GM19193 (cell line): ENCODE data around the gene PDE4D.

ENCODE experiments used
- POLR2A ChIP-seq: IDR thresholded peaks from 4 replicates; pipeline ENCODE4 v1.6.1; 2011; ENCODE audit not compliant: insufficient read depth, insufficient read length; ENCODE audit errors: extremely low read depth

PDE4D gene

DNA sequence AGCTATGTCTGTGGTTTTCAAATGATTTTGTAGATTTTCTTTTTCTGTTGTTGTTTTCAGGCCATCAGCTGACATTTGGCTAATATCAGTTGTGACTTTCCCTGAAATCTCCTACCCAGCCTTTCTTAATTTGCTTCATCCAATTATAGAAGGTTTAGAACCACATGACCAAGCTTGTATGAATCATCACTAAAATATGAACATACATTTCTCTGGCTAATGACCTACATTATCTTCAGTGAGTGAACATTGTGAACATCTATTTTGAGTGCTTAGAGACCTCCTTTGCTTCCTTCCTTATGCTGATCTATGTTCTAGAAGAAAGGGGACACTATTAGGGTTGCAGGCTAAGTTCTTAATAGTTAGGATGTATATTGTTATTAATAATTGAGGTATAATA is 778.2 kb downstream of the PDE4D start:
- TF ChIP-seq POLR2A = no peak

DNA sequence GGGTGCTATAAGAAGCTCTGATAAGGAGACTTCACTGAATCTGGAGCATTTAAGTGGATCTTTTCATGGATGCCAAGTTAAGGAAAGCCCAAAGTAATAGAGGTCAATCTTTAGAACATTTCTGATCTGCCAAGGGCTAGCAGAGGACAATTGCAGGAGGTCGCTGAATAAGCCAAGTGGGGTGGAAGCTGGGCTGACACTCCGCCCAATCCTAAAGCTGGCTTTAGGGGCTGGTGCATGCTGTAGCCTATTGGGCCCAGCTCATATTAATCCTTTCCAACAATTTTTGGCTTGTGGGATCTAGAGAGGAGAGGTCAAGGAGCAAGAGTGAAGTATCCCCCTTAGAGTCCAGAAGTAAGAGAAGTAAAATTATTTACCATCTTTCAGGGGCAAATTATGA is 784.1 kb downstream of the PDE4D start:
- TF ChIP-seq POLR2A = no peak

GRCh38 chr5:59107692-59108091 is 785.8 kb downstream of the PDE4D start:
- TF ChIP-seq POLR2A = no peak

DNA sequence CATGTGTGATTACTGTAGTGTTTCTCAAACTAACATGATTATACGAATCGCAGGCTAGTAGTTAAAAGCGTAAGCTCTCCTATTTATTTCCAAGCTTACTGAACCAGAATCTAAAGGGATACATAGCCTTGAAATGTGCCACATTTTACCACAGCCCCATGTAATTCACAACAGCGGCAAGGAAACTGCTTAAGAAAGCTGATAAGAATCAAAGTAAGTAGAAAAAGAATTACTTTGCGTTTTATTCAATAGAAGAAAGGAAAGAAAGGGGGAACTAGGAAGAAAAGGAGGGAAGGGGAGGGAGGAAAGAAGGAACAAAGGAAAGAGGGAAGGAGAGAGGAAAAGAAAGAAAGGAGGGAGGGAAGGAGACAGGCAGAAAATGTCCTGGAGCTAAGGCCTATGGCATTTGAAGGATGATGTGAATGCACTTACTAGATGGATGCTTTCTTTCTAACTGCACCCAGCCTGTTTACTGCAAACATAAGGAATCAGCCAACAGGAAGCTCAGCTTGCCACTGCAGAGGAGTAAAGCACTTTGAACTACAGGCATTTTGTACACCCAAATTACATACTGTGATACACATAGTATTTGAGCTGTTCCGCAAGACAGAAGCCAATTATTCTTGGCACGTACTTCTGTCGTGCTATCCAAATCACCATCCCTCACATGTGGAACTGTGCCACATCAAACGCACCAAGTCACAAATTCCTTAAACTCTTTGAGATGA is 789.0 kb downstream of the PDE4D start:
- TF ChIP-seq POLR2A = no peak

DNA sequence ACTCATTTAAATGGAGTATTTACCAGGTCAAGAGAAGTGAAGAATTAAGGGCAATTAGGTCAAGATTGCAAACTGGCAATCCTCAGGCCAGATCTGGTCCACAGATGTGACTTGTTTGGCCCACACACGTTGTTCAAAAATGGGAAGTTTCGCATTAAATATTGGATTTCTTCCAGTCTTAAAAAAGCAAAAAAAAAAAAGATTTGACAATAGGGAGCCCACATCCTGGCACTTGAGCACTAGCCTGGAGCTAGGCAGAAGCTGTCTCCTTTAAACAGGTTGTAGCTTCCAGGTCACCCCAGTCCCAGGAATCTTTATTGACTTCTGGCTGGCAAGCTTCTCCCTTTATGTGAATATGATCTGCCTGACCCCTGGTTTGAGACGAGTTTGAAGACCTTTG is 790.2 kb downstream of the PDE4D start:
- TF ChIP-seq POLR2A = no peak

DNA sequence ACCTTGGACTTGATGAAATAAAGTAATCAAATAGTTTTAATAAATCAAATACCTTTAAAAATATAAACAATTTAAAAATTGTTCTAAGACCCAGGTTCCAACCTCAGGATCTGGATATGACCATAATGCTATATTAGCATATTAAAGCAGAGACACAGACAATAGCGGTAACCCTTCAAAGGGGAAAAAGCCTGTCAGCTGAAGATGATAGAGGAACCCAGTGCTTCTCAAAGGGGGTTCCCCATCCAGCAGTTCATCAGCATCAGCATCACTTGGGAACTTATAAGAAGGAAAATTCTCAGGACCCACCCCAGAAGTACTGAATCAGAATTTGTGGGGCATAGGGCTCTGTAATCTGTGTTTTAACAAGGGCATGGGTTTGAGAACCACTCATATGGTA is 791.1 kb downstream of the PDE4D start:
- no peak for TF ChIP-seq POLR2A

- no peak for TF ChIP-seq POLR2A
Measured at GRCh38 chr5:59100875-59101274, 792.7 kb downstream of the PDE4D start.

DNA sequence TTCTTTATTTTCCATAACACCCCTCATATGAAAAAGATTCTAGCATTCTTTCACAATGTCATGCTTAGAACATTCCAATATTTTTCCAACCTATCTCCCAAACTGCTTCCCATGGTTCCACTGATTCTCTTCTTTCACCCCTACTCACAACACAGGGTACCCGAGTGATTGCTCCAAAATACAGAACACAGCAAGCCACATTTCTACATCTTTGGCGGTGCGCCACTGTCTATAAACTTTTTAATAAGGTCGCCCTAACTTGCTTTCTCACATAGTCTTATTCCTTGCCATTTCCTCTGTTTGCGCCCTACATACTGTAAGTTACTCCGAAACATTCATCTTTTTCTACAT is 793.6 kb downstream of the PDE4D start:
- TF ChIP-seq POLR2A = no peak

DNA sequence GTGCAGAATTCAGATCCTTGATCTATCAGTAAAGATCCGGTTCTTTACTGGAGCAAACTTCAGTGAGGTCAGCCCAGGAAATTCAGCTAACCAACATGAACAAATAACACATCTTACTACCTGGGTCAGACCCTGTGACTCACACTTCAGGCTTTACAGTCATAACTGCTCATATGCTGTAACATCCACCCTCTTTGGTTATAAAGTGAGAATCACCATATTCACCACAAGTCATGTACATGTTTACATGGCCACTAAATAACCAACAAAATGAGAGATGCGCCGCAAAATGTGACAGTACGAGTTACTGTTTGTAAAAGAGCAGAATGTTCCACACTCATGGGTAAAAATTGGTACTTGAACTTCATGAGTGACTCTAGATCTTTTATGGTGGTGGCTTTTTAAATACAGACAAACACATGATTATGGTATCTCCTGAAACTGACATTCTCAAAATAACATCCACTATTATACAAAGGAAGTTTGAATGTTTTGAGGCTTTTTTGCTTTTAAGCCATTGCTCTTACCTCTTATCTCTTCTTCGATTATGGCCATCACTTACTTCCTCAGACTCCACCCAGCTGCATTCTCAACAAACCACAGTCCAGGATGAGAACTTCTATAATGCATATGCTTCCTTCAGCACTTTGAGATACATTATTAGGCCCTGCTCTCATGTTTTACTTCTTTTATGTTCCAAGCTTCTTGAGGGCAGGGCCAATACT is 794.1 kb downstream of the PDE4D start:
- TF ChIP-seq POLR2A = no peak

- TF ChIP-seq POLR2A = no peak
Measured at GRCh38 chr5:59098743-59099142, 794.8 kb downstream of the PDE4D start.

- TF ChIP-seq POLR2A = no peak
Measured at GRCh38 chr5:59097712-59098111, 795.8 kb downstream of the PDE4D start.

- no peak for TF ChIP-seq POLR2A
Measured at GRCh38 chr5:59097116-59097515, 796.4 kb downstream of the PDE4D start.

DNA sequence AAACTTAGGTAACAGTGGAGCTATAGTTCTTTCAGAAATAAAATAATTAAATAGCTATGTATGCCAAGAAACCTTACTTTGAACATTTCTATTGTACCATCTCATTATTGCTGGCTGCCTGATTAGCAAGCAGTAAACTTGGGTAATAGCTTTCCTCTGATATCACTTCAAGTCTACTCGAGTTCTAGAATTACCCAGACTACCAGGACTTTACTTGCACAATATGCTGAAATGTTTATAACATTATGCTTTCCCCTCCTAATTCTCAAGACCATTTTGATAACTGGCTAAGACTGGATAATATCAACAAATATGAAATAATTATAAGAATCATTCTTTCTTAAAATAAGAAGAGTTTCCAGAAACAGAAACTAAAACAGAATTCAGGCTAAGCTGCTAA is 798.0 kb downstream of the PDE4D start:
- TF ChIP-seq POLR2A = no peak

DNA sequence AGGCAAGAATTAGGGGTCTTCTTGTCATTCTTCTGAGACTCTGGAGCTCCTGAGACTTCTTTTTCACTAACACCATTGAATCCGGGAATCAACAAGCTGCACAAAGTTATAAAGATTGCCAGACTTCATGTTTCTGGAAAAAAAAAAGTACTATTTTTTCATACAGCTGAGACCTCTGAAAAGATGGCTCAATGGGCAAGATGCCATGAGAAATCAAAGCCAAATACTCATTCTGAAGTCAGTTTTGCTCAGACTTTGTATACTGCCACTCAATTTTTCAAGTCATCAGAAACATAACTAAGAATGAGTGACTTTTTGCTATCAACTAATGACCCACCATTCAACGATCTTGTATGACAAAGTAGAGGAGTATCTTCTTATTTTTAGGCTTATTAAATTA is 798.7 kb downstream of the PDE4D start:
- no peak for TF ChIP-seq POLR2A

DNA sequence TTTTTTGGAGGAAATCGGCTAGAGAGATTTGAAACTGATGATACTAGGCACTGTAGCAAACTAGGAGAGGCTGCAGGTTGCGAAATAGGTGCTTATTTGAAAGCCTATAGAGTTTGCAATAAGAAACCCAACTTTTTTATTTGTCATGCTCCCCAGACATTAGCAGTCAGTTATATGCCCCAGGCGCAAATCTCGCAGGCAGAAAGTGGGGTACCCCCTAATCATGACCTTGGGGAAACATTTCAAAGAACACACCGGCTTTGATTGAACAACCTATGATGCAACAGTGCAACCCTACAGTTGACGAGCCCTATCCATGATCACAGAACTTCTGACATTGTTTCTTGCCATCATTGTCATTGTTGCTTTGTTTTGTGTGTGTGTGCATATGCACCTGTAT is 800.2 kb downstream of the PDE4D start:
- TF ChIP-seq POLR2A = no peak

- TF ChIP-seq POLR2A = no peak
Measured at GRCh38 chr5:59092758-59093157, 800.8 kb downstream of the PDE4D start.

DNA sequence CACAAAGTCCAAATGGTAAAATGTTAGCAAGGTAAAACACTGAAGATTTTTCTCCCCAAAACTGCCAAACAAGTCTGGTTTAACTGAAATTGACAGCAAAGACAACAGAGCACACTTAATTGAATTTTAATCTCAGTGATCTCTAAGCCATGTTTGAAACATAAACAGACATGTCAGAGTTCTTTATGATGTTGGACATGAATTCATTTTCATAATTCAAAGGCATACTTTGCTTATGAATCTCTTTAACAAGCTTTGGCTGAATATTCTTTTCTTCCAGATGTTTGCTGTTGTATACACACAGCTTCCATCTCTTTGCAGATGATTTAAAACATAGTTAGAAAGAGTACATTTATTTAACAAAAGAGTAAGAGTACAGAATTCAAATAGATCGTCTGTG is 801.6 kb downstream of the PDE4D start:
- TF ChIP-seq POLR2A = no peak

GRCh38 chr5:59090323-59090722 is 803.2 kb downstream of the PDE4D start:
- TF ChIP-seq POLR2A = no peak

DNA sequence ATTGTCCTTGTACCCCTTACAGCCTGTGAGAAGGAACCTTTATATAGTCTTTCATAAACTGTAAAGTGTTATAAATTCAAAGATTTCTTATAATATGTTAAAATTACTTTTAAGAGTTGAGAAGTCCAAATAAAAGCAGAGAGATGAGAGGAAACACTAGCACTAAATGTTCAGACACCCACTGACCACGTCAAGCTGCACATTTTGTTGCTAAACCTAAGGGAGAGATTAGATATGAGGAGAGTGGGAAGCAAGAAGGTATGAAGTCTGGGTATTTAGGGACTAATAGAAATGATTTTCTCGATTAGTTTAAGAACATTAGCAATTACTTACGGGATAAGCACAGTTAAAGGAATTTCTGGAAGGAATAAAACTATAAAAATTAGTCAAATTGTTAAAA is 803.8 kb downstream of the PDE4D start:
- no peak for TF ChIP-seq POLR2A
